Smooth muscle cell (in vitro differentiated cells): Measurements from ENCODE around the gene TPT1. TPM values are rescaled to one million over a fixed set of nuclear protein-coding genes. Genes with fewer than 3 reads are reported as not detected.

Experiments
- DNase-seq: peaks from one replicate; lab custom pipeline; 2025; ENCODE audit not compliant: unreplicated experiment; lab: John Stamatoyannopoulos, UW
- H2AFZ ChIP-seq: fragments of 200-600 bp; sonication (generic); 2 replicates; pipeline ENCODE4 v1.6.0; 2016; ENCODE audit warnings: antibody characterized with exemption, low read depth, mild to moderate bottlenecking
- H3F3A ChIP-seq: fragments of 200-600 bp; sonication (generic); 2 replicates; pipeline ENCODE4 v1.6.0; 2017; ENCODE audit warnings: antibody characterized with exemption, low read depth
- H3K27ac ChIP-seq: fragments of 200-600 bp; sonication (generic); 2 replicates; pipeline ENCODE4 v1.5.1; 2016; ENCODE audit warnings: low read depth, mild to moderate bottlenecking
- H3K27me3 ChIP-seq: fragments of 200-600 bp; sonication (generic); 2 replicates; pipeline ENCODE4 v1.6.1; 2016; ENCODE audit warnings: low read depth, mild to moderate bottlenecking
- H3K36me3 ChIP-seq: fragments of 200-600 bp; sonication (generic); 2 replicates; pipeline ENCODE4 v1.5.1; 2016; ENCODE audit warnings: low read depth
- H3K4me1 ChIP-seq: fragments of 200-600 bp; sonication (generic); 2 replicates; pipeline ENCODE4 v1.5.1; 2016; ENCODE audit warnings: low read depth
- H3K4me2 ChIP-seq: fragments of 200-600 bp; sonication (generic); 2 replicates; pipeline ENCODE4 v1.6.0; 2016; ENCODE audit warnings: mild to moderate bottlenecking
- H3K4me3 ChIP-seq: fragments of 200-600 bp; sonication (generic); 2 replicates; pipeline ENCODE4 v1.5.1; 2016; ENCODE audit warnings: mild to moderate bottlenecking
- H3K79me2 ChIP-seq: fragments of 200-600 bp; sonication (generic); 2 replicates; pipeline ENCODE4 v1.6.0; 2016; ENCODE audit warnings: low read depth, mild to moderate bottlenecking
- H3K9ac ChIP-seq: fragments of 200-600 bp; sonication (generic); 2 replicates; pipeline ENCODE4 v1.6.0; 2016; ENCODE audit warnings: low read depth
- H3K9me3 ChIP-seq: fragments of 200-600 bp; sonication (generic); replicated peaks from 2 replicates; pipeline ENCODE4 v1.5.1; 2016; ENCODE audit warnings: low read depth
- H4K20me1 ChIP-seq: fragments of 200-600 bp; sonication (generic); 2 replicates; pipeline ENCODE4 v1.6.0; 2016; ENCODE audit warnings: low read depth
- WGBS: methylation state at CpG from one replicate; pipeline ENCODE4 v1.1.7; 2016; ENCODE audit warnings: low lambda C conversion rate; 5-methylcytosine and 5-hydroxymethylcytosine counted together
- polyA plus RNA-seq: library from polyadenylated mRNA; unstranded; fragments of >200 nt; fragmentation: Nextera tagmentation; extraction: Ambion mirVana; gene quantifications from 2 replicates; pipeline ENCODE4 v1.2.1, GENCODE V29; 2016
- total RNA-seq: library from RNA; depleted of rRNA; stranded (reverse); fragments of >200 nt; gene quantifications from 2 replicates; pipeline ENCODE4 v1.2.3, GENCODE V29; 2014
- TF ChIP-seq, protein P1 (sequence below): fragments of 200-600 bp; sonication (generic); IDR thresholded peaks from 2 replicates; pipeline ENCODE4 v1.5.1; 2017; ENCODE audit warnings: borderline replicate concordance, mild to moderate bottlenecking, antibody characterized with exemption; ENCODE audit not compliant: insufficient read depth, poor library complexity, severe bottlenecking

TPT1 gene
- total and polyA plus RNA-seq, 2 experiments from 2014 or later = 1,031 to 3,918 TPM

DNA sequence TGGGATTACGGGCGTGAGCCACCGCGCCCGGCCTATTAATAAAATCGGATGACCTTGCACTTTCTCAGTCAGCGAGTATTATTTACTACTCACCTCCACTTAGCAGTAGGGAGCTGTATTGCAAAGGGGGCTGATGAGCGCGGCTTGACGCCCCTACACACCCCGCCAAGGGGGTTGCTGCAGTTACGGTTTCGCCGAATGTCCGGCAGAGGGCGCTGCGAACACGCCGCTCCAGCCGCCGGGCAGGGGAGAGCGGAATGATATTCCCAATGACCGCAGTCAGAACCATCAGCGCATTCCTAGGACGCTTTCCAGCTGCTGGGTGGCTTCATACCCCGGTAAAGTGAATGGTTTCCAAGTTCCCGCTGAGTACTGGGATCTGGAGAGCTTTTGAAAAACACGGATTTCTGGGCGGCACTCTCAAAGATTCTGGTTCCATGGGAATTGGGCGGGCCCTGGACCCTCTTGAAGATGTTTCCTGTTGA lies 30.0 kb upstream of the TPT1 start:
- H2AFZ ChIP-seq = no peak overlapping the region
- H3K4me2 ChIP-seq = peak overlapping the region; percentile 75
- no peaks in the 10 kb centered on the region for H3K36me3 ChIP-seq
- TF ChIP-seq, protein P1, sequence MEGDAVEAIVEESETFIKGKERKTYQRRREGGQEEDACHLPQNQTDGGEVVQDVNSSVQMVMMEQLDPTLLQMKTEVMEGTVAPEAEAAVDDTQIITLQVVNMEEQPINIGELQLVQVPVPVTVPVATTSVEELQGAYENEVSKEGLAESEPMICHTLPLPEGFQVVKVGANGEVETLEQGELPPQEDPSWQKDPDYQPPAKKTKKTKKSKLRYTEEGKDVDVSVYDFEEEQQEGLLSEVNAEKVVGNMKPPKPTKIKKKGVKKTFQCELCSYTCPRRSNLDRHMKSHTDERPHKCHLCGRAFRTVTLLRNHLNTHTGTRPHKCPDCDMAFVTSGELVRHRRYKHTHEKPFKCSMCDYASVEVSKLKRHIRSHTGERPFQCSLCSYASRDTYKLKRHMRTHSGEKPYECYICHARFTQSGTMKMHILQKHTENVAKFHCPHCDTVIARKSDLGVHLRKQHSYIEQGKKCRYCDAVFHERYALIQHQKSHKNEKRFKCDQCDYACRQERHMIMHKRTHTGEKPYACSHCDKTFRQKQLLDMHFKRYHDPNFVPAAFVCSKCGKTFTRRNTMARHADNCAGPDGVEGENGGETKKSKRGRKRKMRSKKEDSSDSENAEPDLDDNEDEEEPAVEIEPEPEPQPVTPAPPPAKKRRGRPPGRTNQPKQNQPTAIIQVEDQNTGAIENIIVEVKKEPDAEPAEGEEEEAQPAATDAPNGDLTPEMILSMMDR = peak; percentile 98
- H3K4me3 ChIP-seq = no peak overlapping the region
- H3K27me3 ChIP-seq = no peaks in the 10 kb centered on the region
- H4K20me1 ChIP-seq = peaks cover 12% of the 10 kb centered on the region
- no peak overlapping the region for H3K27ac ChIP-seq
- H3F3A ChIP-seq = peaks cover 5% of the 10 kb centered on the region
- no peak overlapping the region for H3K9ac ChIP-seq
- peak; percentile 27 for DNase-seq
- H3K9me3 ChIP-seq = no peaks in the 10 kb centered on the region
- H3K79me2 ChIP-seq = no peaks in the 10 kb centered on the region
- no peaks in the 10 kb centered on the region for H3K4me1 ChIP-seq
- WGBS = 15% methylated on average over 30 of the region's 30 CpGs

DNA sequence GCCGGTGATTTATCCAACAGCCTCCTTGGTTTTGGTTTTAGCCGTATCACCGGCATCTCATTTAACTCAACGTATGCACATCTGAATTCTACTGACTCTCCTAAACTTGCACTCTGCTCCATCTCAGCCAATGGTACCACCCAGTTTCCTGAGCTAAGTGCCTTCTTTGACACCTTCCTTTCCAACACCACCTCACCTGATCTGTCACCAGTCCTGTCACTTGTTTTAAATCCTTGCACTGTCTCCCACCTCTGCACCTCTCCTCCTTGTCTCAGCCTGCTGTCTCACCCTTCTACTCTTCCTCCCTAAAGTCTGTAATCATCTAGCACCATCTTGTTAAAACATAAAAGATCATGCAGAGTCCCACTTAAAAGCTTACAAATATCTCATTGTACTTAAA lies 28.1 kb upstream of the TPT1 start:
- DNase-seq = no peak
- Histone ChIP-seq H3K27ac (peak overlapping the region; percentile 90), H4K20me1 (peaks cover 12% of the 10 kb centered on the region), H3K36me3 (no peaks in the 10 kb centered on the region), H3K9me3 (no peaks in the 10 kb centered on the region), H3K4me1 (no peaks in the 10 kb centered on the region), H3K9ac (no peak overlapping the region), H3K27me3 (no peaks in the 10 kb centered on the region), H2AFZ (no peak overlapping the region), H3F3A (peaks cover 5% of the 10 kb centered on the region), H3K4me2 (no peak overlapping the region), H3K4me3 (no peak overlapping the region), H3K79me2 (no peaks in the 10 kb centered on the region)
- 99% methylated on average over 4 of the region's 4 CpGs for WGBS
- TF ChIP-seq, protein P1 = no peak

DNA sequence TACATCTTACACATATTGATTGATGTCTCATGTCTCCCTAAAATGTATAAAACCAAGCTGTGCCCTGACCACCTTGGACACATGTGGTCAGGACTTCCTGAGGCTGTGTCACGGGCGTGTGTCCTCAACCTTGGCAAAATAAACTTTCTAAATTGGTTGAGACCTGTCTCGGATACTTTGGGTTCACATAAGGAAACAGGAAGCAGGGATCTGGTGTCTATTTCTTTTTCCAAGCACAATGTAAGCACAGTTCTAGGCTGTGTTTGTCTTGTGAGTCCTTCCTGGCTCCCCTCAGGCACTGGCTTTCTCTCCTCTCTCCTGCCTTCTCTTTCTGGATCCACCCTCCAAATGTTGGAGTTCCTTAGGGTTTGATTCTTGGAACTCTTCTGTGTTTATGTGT lies 27.6 kb upstream of the TPT1 start:
- Histone ChIP-seq H3K9me3 (no peaks in the 10 kb centered on the region), H3K36me3 (no peaks in the 10 kb centered on the region), H3K27ac (peak overlapping the region; percentile 90), H3K4me1 (no peaks in the 10 kb centered on the region), H3K4me2 (no peak overlapping the region), H3K79me2 (no peaks in the 10 kb centered on the region), H3K9ac (no peak overlapping the region), H4K20me1 (peaks cover 12% of the 10 kb centered on the region), H3F3A (peaks cover 5% of the 10 kb centered on the region), H3K27me3 (no peaks in the 10 kb centered on the region), H3K4me3 (no peak overlapping the region), H2AFZ (no peak overlapping the region)
- TF ChIP-seq, protein P1 = no peak
- WGBS = 92% methylated on average over 3 of the region's 3 CpGs
- DNase-seq = no peak

DNA sequence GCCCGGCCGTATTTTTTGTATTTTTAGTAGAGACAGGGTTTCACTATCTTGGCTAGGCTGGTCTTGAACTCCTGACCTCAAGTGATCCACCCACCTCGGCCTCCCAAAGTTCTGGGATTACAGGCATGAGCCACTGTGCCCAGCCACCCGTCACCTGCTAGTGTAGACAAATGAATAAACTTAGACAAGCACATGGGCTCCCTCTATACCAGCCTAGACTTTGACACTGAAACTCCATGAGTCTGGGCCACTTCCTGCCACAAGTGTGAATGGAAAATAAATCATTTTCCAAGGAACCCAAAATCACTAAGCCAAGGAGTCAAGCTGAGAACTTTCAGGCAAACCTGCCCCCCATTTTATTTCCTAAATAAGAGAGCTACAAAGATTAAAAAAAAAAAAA lies 27.0 kb upstream of the TPT1 start:
- no peak overlapping the region for H3K4me3 ChIP-seq
- DNase-seq = no peak
- no peaks in the 10 kb centered on the region for H3K79me2 ChIP-seq
- H3K4me2 ChIP-seq = no peak overlapping the region
- H3K4me1 ChIP-seq = no peaks in the 10 kb centered on the region
- no peaks in the 10 kb centered on the region for H3K36me3 ChIP-seq
- H3K9ac ChIP-seq = peak overlapping the region; percentile 74
- H3K27ac ChIP-seq = peak overlapping the region; percentile 90
- H4K20me1 ChIP-seq = peaks cover 12% of the 10 kb centered on the region
- TF ChIP-seq, protein P1 = no peak
- H2AFZ ChIP-seq = no peak overlapping the region
- H3K9me3 ChIP-seq = no peaks in the 10 kb centered on the region
- no peaks in the 10 kb centered on the region for H3K27me3 ChIP-seq
- 91% methylated on average over 4 of the region's 4 CpGs for WGBS
- H3F3A ChIP-seq = peaks cover 5% of the 10 kb centered on the region
